HCT116 (cell line): Measurements from ENCODE around the gene SEC22A. TPM values are rescaled to one million over a fixed set of nuclear protein-coding genes. Genes with fewer than 3 reads are reported as not detected.

ENCODE experiments used
- ATAC-seq: fragments of 200-7000 bp; cut with Tn5 transposase; 2 replicates; pipeline ENCODE4 v1.9.1; 2020; ENCODE audit warnings: mild to moderate bottlenecking, moderate library complexity
- BruUV-seq: library from RNA; stranded (reverse); fragments of 400-500 nt; replicated peaks from 2 replicates; lab custom pipeline; 2021; lab: Mats Ljungman, UMichigan
- CTCF ChIA-PET: fragments of 300-600 bp; sonication (Branson Sonifier 250); formaldehyde crosslinking; loops from one replicate; lab custom pipeline; 2021; ENCODE audit warnings: antibody characterized with exemption; lab: Charles Lee
- POLR2A ChIA-PET: fragments of 300-600, 350-600 bp; sonication (Branson Sonifier 250); formaldehyde crosslinking; loops from one replicate; lab custom pipeline; 2021; ENCODE audit warnings: antibody characterized with exemption; lab: Charles Lee
- RAD21 ChIA-PET, 2 experiments: fragments of 300-600 bp; sonication (Branson Sonifier 250); formaldehyde crosslinking; loops; one replicate each; lab custom pipeline; 2023; ENCODE audit warnings: low total read pairs in 2 of 2; ENCODE audit not compliant: uncharacterized antibody in 2 of 2, unreplicated experiment in 2 of 2, low non-redundant PET in 1 of 2; lab: Charles Lee
- DNase-seq: peaks from one replicate; pipeline ENCODE4 v3.0.0-alpha.2; 2010; ENCODE audit warnings: low read depth, low spot score
- H2AFZ ChIP-seq: fragments of 200-600 bp; shearing (Covaris generic), sonication (generic); 2 replicates; pipeline ENCODE4 v1.6.1; 2017; ENCODE audit warnings: low read depth, mixed run types, mixed read lengths, antibody characterized with exemption, low read length; ENCODE audit not compliant: poor library complexity, severe bottlenecking
- H3K27ac ChIP-seq: 2 replicates; pipeline ENCODE4 v1.5.1; 2012; ENCODE audit warnings: low read depth, low read length
- H3K27me3 ChIP-seq: fragments of 200-600 bp; sonication (generic); 2 replicates; pipeline ENCODE4 v1.6.1; 2016; ENCODE audit warnings: mixed run types, low read length, mixed read lengths; ENCODE audit not compliant: insufficient read depth
- H3K36me3 ChIP-seq, 2 experiments: fragments of 200-500 bp in 1 of 2; fragments of 200-600 bp in 1 of 2; sonication (Bioruptor generic) in 1 of 2; sonication (generic) in 1 of 2; 2 replicates each; pipeline versions ENCODE4 v1.5.1 to v1.6.1; 2014 to 2016; ENCODE audit warnings: low read length in 2 of 2, inconsistent platforms in 1 of 2, mixed read lengths in 1 of 2, mixed run types in 1 of 2; ENCODE audit not compliant: insufficient read depth in 2 of 2, control insufficient read depth in 1 of 2
- H3K4me1 ChIP-seq, 2 experiments: fragments of 200-600 bp in 1 of 2; sonication (generic) in 1 of 2; 2 replicates each; pipeline versions ENCODE4 v1.5.1 to v1.6.1; 2012 to 2017; ENCODE audit warnings: low read length in 2 of 2, inconsistent platforms in 1 of 2, mild to moderate bottlenecking in 1 of 2, mixed read lengths in 1 of 2, mixed run types in 1 of 2, moderate library complexity in 1 of 2; ENCODE audit not compliant: insufficient read depth in 2 of 2, control insufficient read depth in 1 of 2
- H3K4me2 ChIP-seq: fragments of 200-600 bp; sonication (generic); 2 replicates; pipeline ENCODE4 v1.6.1; 2017; ENCODE audit warnings: mixed run types, low read length, mixed read lengths
- H3K4me3 ChIP-seq, 2 experiments: fragments of 200-600 bp in 1 of 2; sonication (generic) in 1 of 2; replicated peaks in 1 of 2; 2 replicates each; pipeline ENCODE4 v1.5.1; 2011 to 2016; ENCODE audit warnings: low read length in 2 of 2, control low read depth in 1 of 2, low read depth in 1 of 2, mild to moderate bottlenecking in 1 of 2, mixed read lengths in 1 of 2, mixed run types in 1 of 2
- H3K79me2 ChIP-seq: fragments of 200-600 bp; sonication (generic); 2 replicates; pipeline ENCODE4 v1.6.1; 2017; ENCODE audit warnings: mild to moderate bottlenecking, mixed run types, low read length, moderate library complexity, mixed read lengths; ENCODE audit not compliant: insufficient read depth
- H3K9ac ChIP-seq: fragments of 200-600 bp; sonication (generic); 2 replicates; pipeline ENCODE4 v1.6.1; 2016; ENCODE audit warnings: low read length, mixed read lengths
- H3K9me2 ChIP-seq: fragments of 200-600 bp; sonication (generic), shearing (Covaris generic); 2 replicates; pipeline ENCODE4 v1.6.1; 2017; ENCODE audit warnings: mixed run types, mild to moderate bottlenecking, moderate library complexity; ENCODE audit not compliant: insufficient read depth
- H3K9me3 ChIP-seq, 2 experiments: fragments of 200-500 bp in 1 of 2; fragments of 200-600 bp in 1 of 2; sonication (Bioruptor generic) in 1 of 2; sonication (generic) in 1 of 2; 2 replicates each; pipeline ENCODE4 v1.6.1; 2014 to 2017; ENCODE audit warnings: low read length in 2 of 2, mixed read lengths in 2 of 2, inconsistent platforms in 1 of 2, low read depth in 1 of 2, mild to moderate bottlenecking in 1 of 2, mixed run types in 1 of 2, moderate library complexity in 1 of 2; ENCODE audit not compliant: control insufficient read depth in 1 of 2, insufficient read depth in 1 of 2
- H4K20me1 ChIP-seq: fragments of 200-600 bp; sonication (generic), shearing (Covaris generic); 2 replicates; pipeline ENCODE4 v1.6.1; 2017; ENCODE audit warnings: mixed run types, mild to moderate bottlenecking, moderate library complexity; ENCODE audit not compliant: insufficient read depth
- CEBPB ChIP-seq: IDR thresholded peaks from 2 replicates; pipeline ENCODE4 v1.6.1; 2012; ENCODE audit warnings: low read depth
- EGR1 ChIP-seq: IDR thresholded peaks from 2 replicates; pipeline ENCODE4 v1.6.1; 2012; ENCODE audit warnings: low read depth
- EZH2 ChIP-seq: fragments of 200-600 bp; sonication (generic); IDR thresholded peaks from 2 replicates; pipeline ENCODE4 v1.6.1; 2017; ENCODE audit warnings: antibody characterized with exemption, mixed run types
- EZH2phosphoT487 ChIP-seq: fragments of 200-600 bp; IDR thresholded peaks from 2 replicates; pipeline ENCODE4 v1.6.1; 2018; ENCODE audit warnings: antibody characterized with exemption, borderline replicate concordance
- JUND ChIP-seq: IDR thresholded peaks from 2 replicates; pipeline ENCODE4 v1.6.1; 2012
- POLR2A ChIP-seq: IDR thresholded peaks from 2 replicates; pipeline ENCODE4 v1.7.0; 2011; ENCODE audit warnings: borderline replicate concordance; ENCODE audit not compliant: insufficient read depth, insufficient read length; ENCODE audit errors: extremely low read depth
- POLR2AphosphoS5 ChIP-seq: IDR thresholded peaks from 2 replicates; pipeline ENCODE4 v1.6.1; 2011; ENCODE audit warnings: mild to moderate bottlenecking, low read depth, low read length, moderate library complexity
- RAD21 ChIP-seq: IDR thresholded peaks from 2 replicates; pipeline ENCODE4 v1.6.1; 2012; ENCODE audit warnings: low read depth, mild to moderate bottlenecking
- SIN3A ChIP-seq: IDR thresholded peaks from 2 replicates; pipeline ENCODE4 v1.6.1; 2012; ENCODE audit warnings: low read depth
- SP1 ChIP-seq: IDR thresholded peaks from 2 replicates; pipeline ENCODE4 v1.6.1; 2012; ENCODE audit warnings: low read depth
- TCF7L2 ChIP-seq: IDR thresholded peaks from 2 replicates; pipeline ENCODE4 v1.7.0; 2011; ENCODE audit warnings: borderline replicate concordance, inconsistent platforms; ENCODE audit not compliant: insufficient read depth, insufficient read length; ENCODE audit errors: extremely low read depth
- YY1 ChIP-seq: IDR thresholded peaks from 2 replicates; pipeline ENCODE4 v1.6.1; 2011; ENCODE audit warnings: low read length, low read depth, moderate library complexity, mild to moderate bottlenecking; ENCODE audit not compliant: insufficient replicate concordance; ENCODE audit errors: extremely low read depth
- ZFX ChIP-seq: fragments of 450-650 bp; IDR thresholded peaks from 2 replicates; pipeline ENCODE4 v1.6.1; 2017
- ZNF274 ChIP-seq: fragments of 200-500 bp; sonication (Bioruptor generic); IDR thresholded peaks from 2 replicates; pipeline ENCODE4 v1.6.1; 2014; ENCODE audit warnings: mild to moderate bottlenecking, low read depth, low read length, inconsistent platforms
- intact Hi-C: fragments of 100-400 bp; cut with micrococcal nuclease; formaldehyde crosslinking; loops from 2 replicates; pipeline ENCODE4 v1.10.0; 2022
- total RNA-seq: library from RNA; stranded (reverse); gene quantifications from one replicate; pipeline ENCODE4 v1.2.1, GENCODE V29; 2021; ENCODE audit not compliant: unreplicated experiment
- TF ChIP-seq, protein P1 (sequence below), 3 experiments: fragments of 200-600 bp in 1 of 3; sonication (generic) in 1 of 3; IDR thresholded peaks in 2 of 3; conservative IDR thresholded peaks in 1 of 3; 2 replicates each; pipeline ENCODE4 v1.5.1; 2012 to 2017; ENCODE audit warnings: low read depth in 2 of 3, low read length in 2 of 3, antibody characterized with exemption in 1 of 3, borderline replicate concordance in 1 of 3, control low read depth in 1 of 3, mild to moderate bottlenecking in 1 of 3, mixed read lengths in 1 of 3, mixed run types in 1 of 3, moderate library complexity in 1 of 3; ENCODE audit not compliant: insufficient read depth in 1 of 3
- TF ChIP-seq, protein P2 (sequence below): IDR thresholded peaks from 2 replicates; pipeline ENCODE4 v1.6.1; 2012; ENCODE audit warnings: low read depth

SEC22A gene
- total RNA-seq, 1 experiment from 2014 or later: 10.6 TPM

DNA sequence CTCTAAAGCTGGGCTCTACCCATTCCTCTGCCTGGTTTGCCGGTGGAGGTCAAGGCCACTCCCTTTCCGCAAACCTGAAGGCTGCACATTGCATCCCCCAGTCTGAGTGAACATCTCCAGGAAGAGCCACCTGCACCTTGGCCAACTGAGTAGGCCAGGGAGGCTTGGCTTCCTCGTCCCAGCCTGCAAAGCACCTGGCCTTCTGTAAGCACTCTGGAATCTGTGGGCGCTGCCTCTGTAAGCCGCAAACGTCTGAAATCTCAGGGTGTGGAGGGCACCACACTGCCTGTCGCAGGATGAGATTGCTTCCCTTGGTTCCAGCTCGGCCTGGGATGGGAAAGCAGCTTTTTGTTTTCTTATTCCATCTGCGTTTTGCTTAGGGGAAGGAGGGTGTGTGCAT lies 81.3 kb downstream of the SEC22A start:
- no peaks in the 10 kb centered on the region for H4K20me1 ChIP-seq

More for the DNA sequence above, 81.3 kb downstream of the SEC22A start:
- no peak for DNase-seq
- ChIA-PET RAD21 (no interaction called here), POLR2A (no interaction called here), CTCF (no interaction called here)
- Histone ChIP-seq H3K4me3 (no peak overlapping the region), H3K36me3 (no peaks in the 10 kb centered on the region), H3K9me3 (no peaks in the 10 kb centered on the region), H3K9ac (no peak overlapping the region), H2AFZ (no peak overlapping the region), H3K27me3 (no peaks in the 10 kb centered on the region), H3K27ac (no peak overlapping the region), H3K79me2 (no peaks in the 10 kb centered on the region), H3K4me1 (no peaks in the 10 kb centered on the region), H3K9me2 (no peaks in the 10 kb centered on the region), H3K4me2 (no peak overlapping the region)
- TF ChIP-seq ZFX: no peak
- TF ChIP-seq, protein P1, sequence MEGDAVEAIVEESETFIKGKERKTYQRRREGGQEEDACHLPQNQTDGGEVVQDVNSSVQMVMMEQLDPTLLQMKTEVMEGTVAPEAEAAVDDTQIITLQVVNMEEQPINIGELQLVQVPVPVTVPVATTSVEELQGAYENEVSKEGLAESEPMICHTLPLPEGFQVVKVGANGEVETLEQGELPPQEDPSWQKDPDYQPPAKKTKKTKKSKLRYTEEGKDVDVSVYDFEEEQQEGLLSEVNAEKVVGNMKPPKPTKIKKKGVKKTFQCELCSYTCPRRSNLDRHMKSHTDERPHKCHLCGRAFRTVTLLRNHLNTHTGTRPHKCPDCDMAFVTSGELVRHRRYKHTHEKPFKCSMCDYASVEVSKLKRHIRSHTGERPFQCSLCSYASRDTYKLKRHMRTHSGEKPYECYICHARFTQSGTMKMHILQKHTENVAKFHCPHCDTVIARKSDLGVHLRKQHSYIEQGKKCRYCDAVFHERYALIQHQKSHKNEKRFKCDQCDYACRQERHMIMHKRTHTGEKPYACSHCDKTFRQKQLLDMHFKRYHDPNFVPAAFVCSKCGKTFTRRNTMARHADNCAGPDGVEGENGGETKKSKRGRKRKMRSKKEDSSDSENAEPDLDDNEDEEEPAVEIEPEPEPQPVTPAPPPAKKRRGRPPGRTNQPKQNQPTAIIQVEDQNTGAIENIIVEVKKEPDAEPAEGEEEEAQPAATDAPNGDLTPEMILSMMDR (IDR thresholded peaks at IDR 0.05 in 2 of 3, conservative IDR thresholded peaks at IDR 0.05 in 1 of 3; ENCODE audit: borderline replicate concordance in 1 of 3, insufficient read depth in 1 of 3, low read depth in 2 of 3, low read length in 2 of 3): no peak
- TF ChIP-seq POLR2A: no peak
- TF ChIP-seq, protein P2, sequence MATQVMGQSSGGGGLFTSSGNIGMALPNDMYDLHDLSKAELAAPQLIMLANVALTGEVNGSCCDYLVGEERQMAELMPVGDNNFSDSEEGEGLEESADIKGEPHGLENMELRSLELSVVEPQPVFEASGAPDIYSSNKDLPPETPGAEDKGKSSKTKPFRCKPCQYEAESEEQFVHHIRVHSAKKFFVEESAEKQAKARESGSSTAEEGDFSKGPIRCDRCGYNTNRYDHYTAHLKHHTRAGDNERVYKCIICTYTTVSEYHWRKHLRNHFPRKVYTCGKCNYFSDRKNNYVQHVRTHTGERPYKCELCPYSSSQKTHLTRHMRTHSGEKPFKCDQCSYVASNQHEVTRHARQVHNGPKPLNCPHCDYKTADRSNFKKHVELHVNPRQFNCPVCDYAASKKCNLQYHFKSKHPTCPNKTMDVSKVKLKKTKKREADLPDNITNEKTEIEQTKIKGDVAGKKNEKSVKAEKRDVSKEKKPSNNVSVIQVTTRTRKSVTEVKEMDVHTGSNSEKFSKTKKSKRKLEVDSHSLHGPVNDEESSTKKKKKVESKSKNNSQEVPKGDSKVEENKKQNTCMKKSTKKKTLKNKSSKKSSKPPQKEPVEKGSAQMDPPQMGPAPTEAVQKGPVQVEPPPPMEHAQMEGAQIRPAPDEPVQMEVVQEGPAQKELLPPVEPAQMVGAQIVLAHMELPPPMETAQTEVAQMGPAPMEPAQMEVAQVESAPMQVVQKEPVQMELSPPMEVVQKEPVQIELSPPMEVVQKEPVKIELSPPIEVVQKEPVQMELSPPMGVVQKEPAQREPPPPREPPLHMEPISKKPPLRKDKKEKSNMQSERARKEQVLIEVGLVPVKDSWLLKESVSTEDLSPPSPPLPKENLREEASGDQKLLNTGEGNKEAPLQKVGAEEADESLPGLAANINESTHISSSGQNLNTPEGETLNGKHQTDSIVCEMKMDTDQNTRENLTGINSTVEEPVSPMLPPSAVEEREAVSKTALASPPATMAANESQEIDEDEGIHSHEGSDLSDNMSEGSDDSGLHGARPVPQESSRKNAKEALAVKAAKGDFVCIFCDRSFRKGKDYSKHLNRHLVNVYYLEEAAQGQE: no peak
- TF ChIP-seq YY1: no peak
- no peak for TF ChIP-seq TCF7L2
- no peak for TF ChIP-seq EZH2phosphoT487
- TF ChIP-seq SIN3A: no peak
- TF ChIP-seq ZNF274: no peak
- no peak for TF ChIP-seq POLR2AphosphoS5
- no peak for TF ChIP-seq JUND
- no peak for TF ChIP-seq EZH2
- TF ChIP-seq SP1: no peak
- no peak for TF ChIP-seq RAD21
- no peak for TF ChIP-seq EGR1
- TF ChIP-seq CEBPB: no peak
- BruUV-seq: no TSS peak
- intact Hi-C loops: no loop called here
- no peak for ATAC-seq
